Jurkat, Clone E6-1 (cell line): ENCODE measurements around the gene EPO.
"Not testable (repeated sequence)": the region's sequence is repeated elsewhere in the genome, so short reads cannot be mapped to it uniquely, and the experiment has no call there.

Source experiments
- DNase-seq: peaks from one replicate; pipeline ENCODE4 v3.0.0-alpha.2; 2011; ENCODE audit warnings: low read depth, low spot score
- H3K4me3 ChIP-seq: 2 replicates; pipeline ENCODE4 v1.5.1; 2011; ENCODE audit warnings: mild to moderate bottlenecking, low read length, control low read depth, moderate library complexity

Gene EPO

DNA sequence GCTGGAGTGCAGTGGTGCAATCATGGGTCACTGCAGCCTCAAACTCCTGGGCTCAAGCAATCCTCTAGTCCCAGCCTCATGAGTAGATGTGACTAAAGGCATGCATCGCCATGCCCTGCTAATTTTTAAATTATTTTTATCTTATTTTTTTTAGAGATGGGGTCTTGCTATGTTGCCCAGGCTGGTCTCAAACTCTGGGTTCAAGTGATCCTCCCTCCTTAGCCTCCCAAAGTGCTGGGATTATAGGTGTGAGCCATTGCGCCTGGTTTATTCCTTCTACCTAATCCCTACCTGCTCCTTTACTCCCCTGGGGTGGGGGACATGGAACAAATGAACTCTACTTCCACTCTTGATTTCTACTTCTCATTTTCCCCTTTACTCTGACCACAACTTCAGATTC, 4.1 kb downstream of the EPO start:
- not testable (repeated sequence) for H3K4me3 ChIP-seq, DNase-seq

DNA sequence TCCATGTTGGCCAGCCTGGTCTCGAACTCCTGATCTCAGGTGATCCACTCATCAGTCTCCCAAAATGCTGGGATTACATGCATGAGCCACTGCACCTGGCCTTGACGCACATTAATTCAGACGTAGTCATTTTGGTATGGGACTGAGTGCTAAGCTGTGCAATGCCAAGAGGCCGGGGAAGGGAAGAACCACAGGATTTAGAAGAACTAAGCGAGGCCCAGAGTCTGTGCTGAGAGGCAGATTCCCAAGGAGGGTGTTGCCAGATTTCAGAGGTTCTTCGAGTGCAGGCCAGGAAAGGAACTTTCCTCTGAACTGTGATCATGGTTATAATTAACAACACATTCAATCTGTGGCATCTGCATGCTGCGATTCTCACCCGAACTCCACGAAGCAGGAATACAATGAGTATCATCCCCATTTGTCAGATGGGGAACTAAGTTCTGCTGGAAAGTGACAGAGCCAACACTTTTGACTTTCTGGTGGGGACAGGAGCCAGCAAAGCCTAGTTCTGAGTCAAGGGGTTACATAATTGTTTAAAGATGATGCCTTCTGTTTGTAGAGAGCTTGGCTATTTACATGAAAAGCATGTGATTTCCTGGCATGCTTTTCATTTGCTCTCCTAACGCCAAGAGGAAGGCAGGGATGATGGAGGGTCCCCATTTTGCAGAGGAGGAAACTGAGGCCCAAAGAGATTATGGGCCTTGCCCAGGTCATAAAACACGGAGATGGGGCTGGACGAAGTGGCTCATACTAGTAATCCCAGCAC, 6.9 kb downstream of the EPO start:
- no peak for DNase-seq
- no peak overlapping the region for H3K4me3 ChIP-seq

DNA sequence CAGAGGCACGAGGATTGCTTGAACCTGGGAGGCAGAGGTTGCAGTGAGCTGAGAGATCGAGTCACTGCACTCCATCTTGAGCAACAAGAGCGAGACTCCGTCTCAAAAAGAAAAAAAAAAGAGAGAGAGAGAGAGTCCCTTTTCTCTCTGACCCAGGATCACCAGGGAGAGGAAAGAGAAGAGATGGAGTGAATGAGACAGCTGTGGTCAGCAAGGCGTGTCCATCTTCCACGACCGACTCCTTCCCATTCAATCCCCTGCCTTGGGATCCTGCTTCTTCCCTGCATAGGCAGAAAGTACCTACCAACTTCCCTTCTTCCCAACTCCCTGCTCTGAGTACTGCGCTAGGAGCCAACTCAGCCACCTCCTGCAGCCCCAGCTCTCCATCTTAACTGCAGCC, 7.9 kb downstream of the EPO start:
- no peak overlapping the region for H3K4me3 ChIP-seq
- DNase-seq, result no peak

DNA sequence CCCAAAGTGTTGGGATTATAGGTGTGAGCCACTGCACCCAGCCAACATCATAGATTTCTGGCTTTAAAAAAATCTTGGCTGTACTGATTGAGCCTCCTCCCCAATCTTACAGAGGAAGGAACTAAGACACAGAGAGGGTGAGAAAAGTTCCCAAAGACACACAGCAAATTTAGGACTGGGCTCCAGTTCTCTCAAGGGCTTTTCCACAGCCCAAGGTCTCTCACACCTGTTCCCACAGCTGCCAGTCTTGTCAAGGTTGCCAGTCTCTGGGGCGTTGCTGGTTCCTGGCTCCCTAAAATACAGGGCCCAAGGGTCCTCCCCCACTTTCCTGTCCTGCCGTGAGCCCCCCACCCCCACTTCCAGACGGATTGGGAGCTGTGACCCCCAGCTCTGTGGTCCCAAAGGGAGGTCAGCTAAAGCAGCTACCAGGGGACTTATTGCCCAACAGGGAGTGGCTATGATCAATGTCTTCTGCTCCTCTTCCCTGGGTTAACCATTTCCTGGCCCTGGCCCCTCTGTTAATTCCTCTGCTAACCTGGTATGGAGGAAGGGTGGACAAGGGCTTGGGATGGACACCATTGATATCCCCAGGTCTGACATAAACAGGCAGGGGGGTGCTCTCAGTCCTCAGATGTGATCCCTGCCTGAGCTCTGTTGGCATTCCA, 10.0 kb downstream of the EPO start:
- no peak overlapping the region for H3K4me3 ChIP-seq
- DNase-seq, result no peak

DNA sequence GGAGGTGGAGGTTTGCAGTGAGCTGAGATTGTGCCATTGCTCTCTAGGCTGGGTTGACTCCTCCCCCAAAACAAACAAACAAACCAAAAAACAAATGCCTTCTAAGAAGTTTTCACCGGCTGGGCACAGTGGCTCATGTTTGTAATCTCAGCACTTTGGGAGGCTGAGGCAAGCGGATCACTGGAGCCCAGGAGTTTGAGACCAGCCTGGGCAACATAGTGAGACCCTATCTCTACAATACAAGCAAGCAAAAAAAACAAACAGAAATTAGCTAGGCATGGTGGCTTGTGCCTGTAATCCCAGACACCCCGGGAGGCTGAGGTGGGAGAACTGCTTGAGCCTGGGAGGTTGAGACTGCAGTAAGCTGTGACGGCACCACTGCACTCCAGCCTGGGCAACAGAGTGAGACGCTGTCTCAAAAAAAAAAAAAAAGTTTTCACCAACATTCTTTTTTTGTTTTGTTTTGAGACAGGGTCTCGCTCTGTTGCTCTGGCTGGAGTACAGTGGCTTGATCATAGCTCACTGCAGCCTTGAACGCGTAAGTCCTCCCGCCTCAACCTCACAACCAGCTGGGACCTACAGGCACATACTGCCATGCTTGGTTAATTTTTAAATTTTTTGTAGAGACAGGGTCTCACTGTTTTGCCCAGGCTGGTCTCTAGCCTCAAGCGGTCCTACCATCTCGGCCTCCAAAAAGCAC, 11.8 kb downstream of the EPO start:
- DNase-seq, result no peak
- H3K4me3 ChIP-seq, result no peak overlapping the region

DNA sequence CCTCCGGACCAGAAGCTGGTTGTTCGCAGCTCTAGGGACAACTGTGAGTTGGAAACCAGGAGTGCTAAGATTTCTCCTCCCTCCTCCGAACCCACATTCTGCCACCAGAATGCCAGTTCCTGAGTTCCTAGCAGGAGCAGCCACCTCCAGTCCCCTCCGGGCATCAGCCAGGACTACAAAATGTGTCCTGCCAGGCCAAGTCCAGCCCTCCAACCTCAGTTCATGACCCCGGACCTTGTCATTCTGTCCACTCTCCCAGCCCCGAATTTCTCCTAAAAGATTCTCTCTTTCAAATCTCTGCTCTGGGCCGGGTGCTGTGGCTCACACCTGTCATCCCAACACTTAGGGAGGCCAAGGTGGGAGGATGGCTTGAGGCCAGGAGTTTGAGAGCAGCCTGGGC, 15.5 kb downstream of the EPO start:
- no peak overlapping the region for H3K4me3 ChIP-seq
- no peak for DNase-seq

DNA sequence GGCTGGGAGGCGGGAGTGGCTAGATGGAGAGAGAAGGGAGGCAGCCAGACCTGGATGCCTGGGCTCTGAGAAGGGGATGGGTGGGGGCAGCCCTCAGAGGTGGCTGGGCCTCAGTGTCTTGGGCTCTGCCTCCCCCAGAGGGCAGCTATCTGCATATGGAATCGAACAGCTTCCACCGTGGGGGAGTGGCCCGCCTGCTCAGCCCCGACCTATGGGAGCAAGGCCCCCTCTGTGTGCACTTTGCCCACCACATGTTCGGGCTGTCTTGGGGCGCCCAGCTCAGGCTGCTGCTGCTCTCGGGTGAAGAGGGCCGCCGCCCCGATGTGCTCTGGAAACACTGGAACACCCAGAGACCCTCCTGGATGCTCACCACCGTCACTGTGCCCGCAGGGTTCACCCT, 16.4 kb downstream of the EPO start:
- no peak overlapping the region for H3K4me3 ChIP-seq
- no peak for DNase-seq

DNA sequence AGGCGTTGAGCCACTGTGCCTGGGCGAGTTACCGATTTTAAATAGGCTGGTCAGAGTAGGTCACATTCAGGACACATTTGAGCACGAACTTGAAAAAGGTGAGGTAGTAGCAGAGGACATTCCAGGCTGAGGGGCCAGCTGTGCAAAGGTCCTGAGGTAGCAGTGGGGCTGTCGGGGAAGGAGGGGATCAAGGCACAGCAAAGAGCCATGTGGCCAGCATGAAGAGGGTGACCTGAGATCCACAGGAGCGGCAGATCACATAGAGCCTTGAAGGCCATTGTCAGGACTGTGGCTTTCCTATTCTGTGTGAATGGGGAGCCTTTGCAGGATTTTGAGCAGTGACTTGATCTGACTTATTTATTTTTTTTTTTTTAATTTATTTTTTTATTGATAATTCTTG, 19.7 kb downstream of the EPO start:
- H3K4me3 ChIP-seq, result no peak overlapping the region
- no peak for DNase-seq

DNA sequence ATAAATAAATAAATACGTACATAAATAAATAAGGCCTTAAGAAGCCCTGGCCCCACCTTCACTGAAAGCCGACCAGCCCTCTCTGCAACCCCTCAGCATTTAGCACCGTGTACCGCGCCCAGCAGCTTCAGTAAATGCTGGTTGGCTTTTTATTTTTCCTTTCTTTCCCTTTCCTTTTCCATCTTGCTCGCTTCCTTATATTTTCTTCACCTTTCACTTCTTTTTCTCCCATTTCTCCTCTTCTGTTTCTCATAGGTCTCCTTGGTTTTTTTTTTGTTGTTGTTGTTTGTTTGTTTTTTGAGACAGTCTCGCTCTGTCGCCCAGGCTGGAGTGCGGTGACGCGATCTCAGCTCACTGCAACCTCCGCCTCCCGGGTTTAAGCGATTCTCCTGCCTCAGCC, 24.3 kb downstream of the EPO start:
- H3K4me3 ChIP-seq, result no peak overlapping the region
- no peak for DNase-seq

DNA sequence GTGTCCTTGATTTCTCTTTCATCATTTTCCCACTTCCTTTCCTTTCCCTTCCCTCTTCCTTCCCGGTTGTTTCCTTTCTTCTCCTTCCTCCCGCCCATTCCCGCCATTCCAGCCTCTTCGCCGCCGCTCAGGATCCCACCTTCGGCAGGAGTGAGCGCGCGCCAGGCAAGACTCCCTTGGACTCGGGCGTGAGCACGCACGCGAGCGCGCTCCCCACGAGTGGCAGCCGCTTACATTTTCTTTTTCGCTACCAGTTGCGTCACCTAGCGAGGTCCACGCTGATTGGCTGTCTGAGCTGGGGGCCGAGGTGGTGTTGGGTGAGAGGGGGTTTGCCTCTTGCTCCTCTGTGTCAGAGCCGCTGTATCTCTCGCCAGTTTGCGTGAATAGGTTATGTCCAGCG, 24.9 kb downstream of the EPO start:
- no peak overlapping the region for H3K4me3 ChIP-seq
- no peak for DNase-seq

DNA sequence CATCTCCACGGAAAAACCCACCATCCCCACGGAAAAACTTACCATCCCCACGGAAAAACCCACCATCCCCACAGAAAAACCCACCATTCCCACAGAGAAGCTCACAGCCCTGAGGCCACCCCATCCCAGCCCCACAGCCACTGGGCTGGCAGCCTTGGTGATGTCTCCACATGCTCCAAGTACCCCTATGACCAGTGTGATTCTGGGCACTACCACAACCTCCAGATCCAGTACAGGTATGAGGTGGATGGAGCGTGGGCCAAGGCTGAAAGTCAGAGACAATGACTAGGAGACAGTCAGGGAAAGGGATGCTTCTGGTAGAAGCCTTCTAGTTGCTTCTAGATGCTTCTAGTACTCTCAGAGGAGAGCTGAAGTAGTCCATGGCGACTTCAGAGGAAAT, 32.7 kb downstream of the EPO start:
- no peak for DNase-seq
- H3K4me3 ChIP-seq, result no peak overlapping the region

DNA sequence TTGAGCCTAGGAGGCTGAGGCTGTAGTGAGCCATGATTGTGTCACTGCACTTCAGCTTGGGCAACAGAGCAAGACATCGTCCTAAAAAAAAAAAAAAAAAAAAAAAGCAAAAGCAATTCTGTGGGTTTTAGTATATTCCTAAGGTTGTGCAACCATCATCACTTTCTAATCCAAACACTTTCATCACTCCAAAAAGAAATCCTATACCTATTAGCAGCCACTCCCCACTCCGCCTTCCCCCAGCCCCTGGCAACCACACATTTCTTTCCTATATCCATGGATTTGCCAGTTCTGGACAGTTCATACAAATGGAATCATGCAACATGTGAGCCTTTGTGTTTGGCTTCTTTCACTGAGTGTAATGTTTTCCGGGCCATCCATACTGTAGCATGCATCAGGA, 33.5 kb downstream of the EPO start:
- no peak for DNase-seq

DNA sequence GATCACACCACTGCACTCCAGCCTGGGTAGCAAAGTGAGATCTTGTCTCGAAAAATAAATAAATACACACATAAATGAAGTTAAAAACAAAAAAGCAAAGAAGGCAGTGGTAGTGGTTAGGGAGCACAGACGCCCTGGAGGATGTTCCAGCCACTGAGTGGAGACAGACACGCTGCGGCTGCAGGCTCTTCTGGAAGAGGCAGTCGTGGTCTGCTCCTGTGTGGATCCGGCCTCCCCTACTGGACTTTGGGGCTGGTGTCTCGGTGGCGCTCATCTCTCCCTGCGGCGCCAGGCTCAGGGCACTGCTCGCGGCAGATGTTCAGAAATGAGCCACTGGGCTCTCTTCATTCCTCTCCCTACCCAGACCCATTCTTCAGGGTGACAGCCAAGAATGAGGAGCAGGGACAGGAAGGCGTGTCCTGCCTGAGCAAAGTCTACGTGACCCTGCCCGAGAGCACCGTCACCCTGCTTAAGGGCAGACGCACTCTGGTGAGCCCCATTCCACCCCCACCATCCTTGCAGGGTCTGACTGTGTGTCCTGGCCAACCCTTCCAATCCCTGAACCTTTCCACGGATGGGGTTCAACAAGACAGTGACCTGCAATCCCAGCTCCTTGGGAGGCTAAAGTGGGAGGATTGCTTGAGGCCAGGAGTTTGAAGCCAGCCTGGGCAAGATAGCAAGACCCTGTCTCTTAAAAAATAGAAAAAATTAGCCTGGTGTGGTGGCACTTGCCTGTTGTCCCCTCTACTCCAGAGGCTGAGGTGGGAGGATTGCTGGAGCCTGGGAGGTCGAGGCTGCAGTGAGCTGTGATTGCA, 39.3 kb downstream of the EPO start:
- H3K4me3 ChIP-seq, result no peak overlapping the region
- no peak for DNase-seq

More for the DNA sequence above, 33.5 kb downstream of the EPO start:
- H3K4me3 ChIP-seq, result no peak overlapping the region

DNA sequence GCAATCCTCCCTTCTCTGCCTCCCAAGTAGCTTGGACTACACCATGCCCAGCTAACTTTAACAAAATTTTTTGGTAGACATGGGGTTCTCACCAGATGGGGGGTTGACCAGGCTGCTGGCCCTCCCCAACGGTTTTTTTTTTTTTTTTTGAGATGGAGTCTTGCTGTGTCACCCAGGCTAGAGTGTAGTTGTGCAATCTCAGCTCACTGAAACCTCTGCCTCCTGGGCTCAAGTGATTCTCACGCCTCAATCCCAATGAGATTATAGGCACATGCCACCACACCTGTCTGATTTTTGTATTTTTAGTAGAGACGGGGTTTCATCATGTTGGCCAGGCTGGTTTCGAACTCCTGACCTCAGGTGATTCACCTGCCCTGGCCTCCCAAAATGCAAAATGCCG, 42.6 kb downstream of the EPO start:
- not testable (repeated sequence) for H3K4me3 ChIP-seq, DNase-seq

DNA sequence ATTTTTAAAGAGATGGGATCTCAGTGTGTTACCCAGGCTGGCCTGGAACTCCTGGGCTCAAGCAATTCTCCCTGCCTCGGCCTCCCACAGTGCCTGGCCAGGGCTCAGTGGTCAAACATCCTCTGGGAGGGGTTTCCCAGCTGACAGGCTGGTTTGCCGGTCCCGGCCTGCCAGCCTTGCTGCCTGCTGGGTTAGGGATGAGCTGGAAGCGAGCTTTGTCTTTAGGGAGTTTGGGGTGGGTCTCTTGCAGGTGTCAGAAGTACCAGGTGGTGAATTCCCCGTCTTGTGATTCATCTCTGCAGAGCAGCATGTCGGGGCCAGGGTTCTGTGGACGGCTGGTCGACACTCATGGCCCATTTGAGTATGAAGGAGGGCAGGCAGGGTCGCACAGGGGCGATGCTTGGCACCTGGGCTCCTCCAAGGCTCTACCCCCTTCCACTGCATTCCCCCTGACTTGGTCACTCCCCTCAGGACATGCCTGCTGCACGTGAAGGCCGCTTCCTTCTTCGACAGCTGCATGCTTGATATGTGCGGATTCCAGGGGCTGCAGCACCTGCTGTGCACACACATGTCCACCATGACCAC, 43.4 kb downstream of the EPO start:
- DNase-seq, result no peak
- H3K4me3 ChIP-seq, result no peak overlapping the region

DNA sequence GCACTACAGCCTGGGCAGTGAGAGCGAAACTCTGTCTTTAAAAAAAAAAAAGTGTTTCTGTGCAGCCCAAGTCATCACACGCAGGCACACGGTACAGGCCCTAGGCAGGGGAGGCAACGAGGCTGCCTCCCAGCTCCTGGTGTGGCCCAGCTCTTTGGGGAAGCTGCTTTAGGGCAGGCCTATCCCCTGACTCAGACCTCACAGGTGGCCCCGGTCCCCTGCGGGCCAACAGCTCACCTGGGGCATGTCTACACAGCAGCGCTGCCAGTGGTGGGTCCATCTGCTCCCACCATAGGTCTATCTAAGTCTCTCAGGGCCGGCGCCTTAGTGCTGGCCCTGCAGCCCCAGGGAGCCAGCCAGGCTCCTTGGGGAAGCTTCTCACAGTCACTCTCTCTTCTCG, 44.6 kb downstream of the EPO start:
- H3K4me3 ChIP-seq, result no peak overlapping the region
- DNase-seq, result no peak

DNA sequence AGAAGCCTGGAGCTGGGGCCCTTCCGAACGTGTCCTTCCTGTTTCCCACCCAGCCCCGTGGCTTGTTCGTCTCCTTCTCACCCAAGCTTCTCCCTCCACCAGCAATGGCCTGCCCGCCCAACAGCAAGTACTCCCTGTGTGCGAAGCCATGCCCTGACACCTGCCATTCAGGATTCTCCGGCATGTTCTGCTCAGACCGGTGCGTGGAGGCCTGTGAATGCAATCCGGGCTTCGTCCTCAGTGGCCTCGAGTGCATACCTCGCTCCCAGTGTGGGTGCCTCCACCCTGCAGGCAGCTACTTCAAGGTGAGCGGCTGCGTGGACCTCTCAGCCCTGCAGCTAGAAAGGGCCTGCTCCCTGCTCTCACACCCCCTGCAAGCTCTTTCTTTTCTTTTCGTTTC, 45.0 kb downstream of the EPO start:
- DNase-seq, result no peak
- H3K4me3 ChIP-seq, result no peak overlapping the region

DNA sequence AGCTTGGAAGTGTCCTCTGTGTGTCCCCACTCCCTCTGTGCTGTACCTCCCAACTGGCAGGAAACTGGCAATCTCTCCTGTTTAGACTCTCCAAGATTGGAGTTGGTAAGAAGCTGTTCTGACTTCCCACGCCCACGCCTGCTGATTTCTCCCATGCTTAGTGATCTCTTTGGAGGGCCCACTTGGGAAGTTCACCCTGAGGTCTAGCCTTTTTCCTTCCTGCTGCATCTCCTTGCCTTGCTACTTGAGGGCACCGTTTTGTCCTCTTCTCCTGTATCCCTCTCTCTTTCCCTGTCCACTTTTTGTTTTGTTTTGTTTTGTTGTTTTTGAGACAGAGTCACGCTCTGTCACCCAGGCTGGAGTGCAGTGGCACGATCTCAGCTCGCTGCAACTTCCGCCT, 48.5 kb downstream of the EPO start:
- no peak for DNase-seq

More for the DNA sequence above, 48.5 kb downstream of the EPO start:
- no peak overlapping the region for H3K4me3 ChIP-seq
